SH-SY5Y (cell line): ENCODE results near the gene ANGPTL2.

ENCODE experiments used
- GATA2 ChIP-seq: IDR thresholded peaks from 2 replicates; pipeline ENCODE4 v1.6.1; 2011; ENCODE audit warnings: mild to moderate bottlenecking, low read depth, low read length
- GATA3 ChIP-seq: IDR thresholded peaks from 2 replicates; pipeline ENCODE4 v1.6.1; 2011; ENCODE audit warnings: low read depth, mild to moderate bottlenecking, low read length, moderate library complexity

GRCh38 chr9:127051881-127052595 lies 70.4 kb downstream of the ANGPTL2 start:
- TF ChIP-seq GATA2 (no peak), GATA3 (no peak)
